PC-9 (cell line): ENCODE results near the gene CTBP2. TPM values are rescaled to one million over a fixed set of nuclear protein-coding genes. Genes with fewer than 3 reads are reported as not detected.
A peak's percentile ranks its signal among the peaks of the same experiment; 100 is the strongest.

Source experiments
- BruUV-seq: library from RNA; stranded (reverse); fragments of 400-500 nt; replicated peaks from 2 replicates; lab custom pipeline; 2021; lab: Mats Ljungman, UMichigan
- CTCF ChIA-PET: fragments of 300-600 bp; sonication (Branson Sonifier 250); formaldehyde crosslinking; loops from one replicate; lab custom pipeline; 2022; ENCODE audit warnings: antibody characterized with exemption; lab: Charles Lee
- POLR2A ChIA-PET: fragments of 300-600 bp; sonication (Branson Sonifier 250); formaldehyde crosslinking; loops from one replicate; lab custom pipeline; 2022; ENCODE audit warnings: antibody characterized with exemption; ENCODE audit not compliant: unreplicated experiment; lab: Charles Lee
- DNase-seq, 2 experiments: peaks; one replicate each; pipeline versions ENCODE4 v3.0.0 to v3.0.0-alpha.2; 2015 to 2022; ENCODE audit warnings: mixed read lengths in 1 of 2
- H2AFZ ChIP-seq: fragments of 200-600 bp; sonication (generic); 2 replicates; pipeline ENCODE4 v1.8.1; 2017; ENCODE audit warnings: antibody characterized with exemption
- H3F3A ChIP-seq: fragments of 200-600 bp; sonication (generic); 2 replicates; pipeline ENCODE4 v1.8.1; 2017; ENCODE audit warnings: antibody characterized with exemption, mild to moderate bottlenecking, low read depth; ENCODE audit not compliant: insufficient read depth
- H3K27ac ChIP-seq: fragments of 200-600 bp; sonication (generic); 2 replicates; pipeline ENCODE4 v1.6.1; 2016; ENCODE audit warnings: mixed run types
- H3K27me3 ChIP-seq: fragments of 200-600 bp; sonication (generic); 2 replicates; pipeline ENCODE4 v1.6.1; 2016; ENCODE audit warnings: low read depth, mixed run types; ENCODE audit not compliant: insufficient read depth
- H3K36me3 ChIP-seq: fragments of 200-600 bp; sonication (generic); 2 replicates; pipeline ENCODE4 v1.6.1; 2016; ENCODE audit warnings: low read depth, mixed run types
- H3K4me1 ChIP-seq: fragments of 200-600 bp; sonication (generic); replicated peaks from 2 replicates; pipeline ENCODE4 v1.6.1; 2016; ENCODE audit warnings: mixed run types; ENCODE audit not compliant: insufficient read depth
- H3K4me2 ChIP-seq: fragments of 200-600 bp; sonication (generic); 2 replicates; pipeline ENCODE4 v1.6.1; 2017; ENCODE audit warnings: mixed run types
- H3K4me3 ChIP-seq: fragments of 200-600 bp; sonication (generic); 2 replicates; pipeline ENCODE4 v1.6.1; 2016; ENCODE audit warnings: mixed run types
- H3K79me2 ChIP-seq: fragments of 200-600 bp; sonication (generic); 2 replicates; pipeline ENCODE4 v1.6.1; 2017; ENCODE audit warnings: low read depth, mixed run types
- H3K9me2 ChIP-seq: fragments of 200-600 bp; sonication (generic); 2 replicates; pipeline ENCODE4 v1.8.1; 2017; ENCODE audit warnings: mild to moderate bottlenecking; ENCODE audit not compliant: insufficient read depth
- H3K9me3 ChIP-seq: fragments of 200-600 bp; sonication (generic); 2 replicates; pipeline ENCODE4 v1.8.1; 2016; ENCODE audit warnings: low read depth; ENCODE audit not compliant: insufficient read depth
- H4K20me1 ChIP-seq: fragments of 200-600 bp; sonication (generic); 2 replicates; pipeline ENCODE4 v1.8.1; 2017; ENCODE audit not compliant: insufficient read depth
- EZH2 ChIP-seq: fragments of 200-600 bp; sonication (generic); IDR thresholded peaks from 2 replicates; pipeline ENCODE4 v1.8.0; 2017; ENCODE audit warnings: antibody characterized with exemption, low read depth
- intact Hi-C: fragments of 100-400 bp; cut with micrococcal nuclease; formaldehyde crosslinking; loops from one replicate; pipeline ENCODE4 v1.10.0; 2022; ENCODE audit not compliant: unreplicated experiment
- total RNA-seq: library from RNA; stranded (reverse); gene quantifications from 2 replicates; pipeline ENCODE4 v1.2.3, GENCODE V29; 2021
- TF ChIP-seq, protein P1 (sequence below): fragments of 200-600 bp; sonication (generic); conservative IDR thresholded peaks from 2 replicates; pipeline ENCODE4 v1.6.1; 2017; ENCODE audit warnings: mixed run types, antibody characterized with exemption, mild to moderate bottlenecking, moderate library complexity

Gene CTBP2
- total RNA-seq, 1 experiment from 2014 or later, result 60.5 TPM

DNA sequence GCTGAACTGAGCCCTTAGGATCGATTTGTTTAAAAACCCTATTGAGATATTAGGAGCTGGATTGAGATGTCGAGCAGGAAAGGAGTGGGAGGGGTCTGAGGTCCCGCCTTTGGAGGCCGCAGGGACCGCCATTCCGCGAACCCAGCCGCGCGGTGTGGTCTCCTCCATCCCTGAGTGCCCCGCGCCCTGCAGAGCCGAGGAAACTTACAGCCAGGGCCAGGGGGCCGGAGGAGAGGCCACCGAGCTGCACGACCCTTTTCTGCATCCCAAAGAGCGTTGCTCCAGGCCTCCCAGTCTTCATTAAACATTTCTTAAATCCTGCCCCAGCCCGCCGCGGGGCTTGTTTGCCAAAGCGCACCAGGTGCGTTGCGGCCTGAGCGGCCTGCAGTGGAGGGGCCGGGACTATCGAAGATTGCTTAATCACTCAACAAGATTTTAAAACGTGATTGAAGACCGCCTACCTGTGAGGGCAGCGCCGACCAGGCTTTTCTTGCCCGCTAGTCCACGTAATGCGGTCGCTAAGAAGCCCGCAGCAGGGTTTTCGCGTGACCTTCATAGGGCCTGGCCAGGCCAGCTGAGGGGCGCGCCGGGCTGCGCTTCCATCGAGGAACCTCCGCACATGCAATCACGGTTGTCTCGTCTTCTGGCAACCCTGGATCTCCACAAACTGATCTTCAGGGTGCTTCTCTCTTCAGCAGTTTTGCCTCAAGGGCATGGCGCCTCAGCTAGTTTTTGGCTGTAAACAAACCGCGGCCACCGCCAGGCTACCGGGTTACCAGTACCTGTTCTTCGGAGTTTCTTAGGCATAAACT lies 2.0 kb upstream of the CTBP2 start:
- H3K4me3 ChIP-seq, result peak overlapping the region; percentile 72
- intact Hi-C loops, result loop anchor here (1.0 to 10.0 kb wide), 5 partner anchors 40 to 466 kb away; no protein-coding TSS in a partner anchor
- peak overlapping the region; percentile 90 for H3K4me2 ChIP-seq
- H3K9me3 ChIP-seq, result no peaks in the 10 kb centered on the region
- TF ChIP-seq EZH2, result no peak
- TF ChIP-seq, protein P1, sequence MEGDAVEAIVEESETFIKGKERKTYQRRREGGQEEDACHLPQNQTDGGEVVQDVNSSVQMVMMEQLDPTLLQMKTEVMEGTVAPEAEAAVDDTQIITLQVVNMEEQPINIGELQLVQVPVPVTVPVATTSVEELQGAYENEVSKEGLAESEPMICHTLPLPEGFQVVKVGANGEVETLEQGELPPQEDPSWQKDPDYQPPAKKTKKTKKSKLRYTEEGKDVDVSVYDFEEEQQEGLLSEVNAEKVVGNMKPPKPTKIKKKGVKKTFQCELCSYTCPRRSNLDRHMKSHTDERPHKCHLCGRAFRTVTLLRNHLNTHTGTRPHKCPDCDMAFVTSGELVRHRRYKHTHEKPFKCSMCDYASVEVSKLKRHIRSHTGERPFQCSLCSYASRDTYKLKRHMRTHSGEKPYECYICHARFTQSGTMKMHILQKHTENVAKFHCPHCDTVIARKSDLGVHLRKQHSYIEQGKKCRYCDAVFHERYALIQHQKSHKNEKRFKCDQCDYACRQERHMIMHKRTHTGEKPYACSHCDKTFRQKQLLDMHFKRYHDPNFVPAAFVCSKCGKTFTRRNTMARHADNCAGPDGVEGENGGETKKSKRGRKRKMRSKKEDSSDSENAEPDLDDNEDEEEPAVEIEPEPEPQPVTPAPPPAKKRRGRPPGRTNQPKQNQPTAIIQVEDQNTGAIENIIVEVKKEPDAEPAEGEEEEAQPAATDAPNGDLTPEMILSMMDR, result no peak
- H3K27ac ChIP-seq, result peak overlapping the region; percentile 95
- ChIA-PET POLR2A (interaction anchor here (0.6 kb wide), 3 partner anchors 69 to 341 kb away, joined by 3 to 8 read pairs (median 3); no protein-coding TSS in a partner anchor), CTCF (interaction anchor here (0.6 kb wide), 1 partner anchor 423 kb away, joined by 3 read pairs; no protein-coding TSS in a partner anchor)
- H3K79me2 ChIP-seq, result peaks cover 16% of the 10 kb centered on the region
- peak overlapping the region; percentile 86 for H2AFZ ChIP-seq
- DNase-seq, result peak; percentile 45 to 61
- no peaks in the 10 kb centered on the region for H3K36me3 ChIP-seq
- peaks cover 12% of the 10 kb centered on the region for H3K4me1 ChIP-seq
- H3K9me2 ChIP-seq, result no peaks in the 10 kb centered on the region
- no TSS peak for BruUV-seq
- peaks cover 22% of the 10 kb centered on the region for H3F3A ChIP-seq
- no peaks in the 10 kb centered on the region for H3K27me3 ChIP-seq
- peaks cover 9% of the 10 kb centered on the region; the same call in 1 of the 2 replicates for H4K20me1 ChIP-seq

GRCh38 chr10:125161707-125162119 lies 1.4 kb upstream of the CTBP2 start:
- no peak for DNase-seq
- ChIA-PET CTCF (interaction anchor here (0.6 kb wide), 1 partner anchor 424 kb away, joined by 3 read pairs; no protein-coding TSS in a partner anchor), POLR2A (interaction anchor here (0.6 kb wide), 3 partner anchors 70 to 342 kb away, joined by 3 to 8 read pairs (median 3); no protein-coding TSS in a partner anchor)

More at GRCh38 chr10:125161707-125162119, 1.4 kb upstream of the CTBP2 start:
- H3F3A ChIP-seq, result peaks cover 22% of the 10 kb centered on the region
- peak overlapping the region; percentile 95 for H3K27ac ChIP-seq
- peaks cover 18% of the 10 kb centered on the region for H3K4me1 ChIP-seq
- peak overlapping the region; percentile 86 for H2AFZ ChIP-seq
- intact Hi-C loops, result loop anchor here (1.0 to 10.0 kb wide), 8 partner anchors 41 to 529 kb away; no protein-coding TSS in a partner anchor
- H3K79me2 ChIP-seq, result peaks cover 22% of the 10 kb centered on the region
- peak overlapping the region; percentile 72 for H3K4me3 ChIP-seq
- H3K9me3 ChIP-seq, result no peaks in the 10 kb centered on the region
- no peaks in the 10 kb centered on the region for H3K9me2 ChIP-seq
- H3K4me2 ChIP-seq, result peak overlapping the region; percentile 90
- no peak for TF ChIP-seq EZH2
- TF ChIP-seq, protein P1, result peak; percentile 29; the same call in 1 of the 2 replicates
- TSS peak; percentile 79 for BruUV-seq
- no peaks in the 10 kb centered on the region for H3K36me3 ChIP-seq
- H4K20me1 ChIP-seq, result peaks cover 14% of the 10 kb centered on the region; the same call in 1 of the 2 replicates
- H3K27me3 ChIP-seq, result no peaks in the 10 kb centered on the region
